Hepatocyte (in vitro differentiated cells): ENCODE data around the gene DNM3. TPM values are rescaled to one million over a fixed set of nuclear protein-coding genes. Genes with fewer than 3 reads are reported as not detected.

Source experiments
- DNase-seq: peaks from one replicate; pipeline ENCODE4 v3.0.0-alpha.2; 2016; ENCODE audit warnings: low spot score
- H2AFZ ChIP-seq: fragments of 200-600 bp; sonication (generic); 2 replicates; pipeline ENCODE4 v1.6.0; 2016; ENCODE audit warnings: antibody characterized with exemption, mild to moderate bottlenecking
- H3K27ac ChIP-seq: fragments of 200-600 bp; sonication (generic); 2 replicates; pipeline ENCODE4 v1.5.1; 2016; ENCODE audit warnings: mild to moderate bottlenecking
- H3K27me3 ChIP-seq: fragments of 200-600 bp; sonication (generic); 2 replicates; pipeline ENCODE4 v1.6.1; 2016
- H3K36me3 ChIP-seq: fragments of 200-600 bp; sonication (generic); replicated peaks from 2 replicates; pipeline ENCODE4 v1.5.1; 2016; ENCODE audit warnings: low read depth; ENCODE audit not compliant: insufficient read depth
- H3K4me1 ChIP-seq: fragments of 200-600 bp; sonication (generic); 2 replicates; pipeline ENCODE4 v1.5.1; 2016; ENCODE audit warnings: mild to moderate bottlenecking, moderate library complexity; ENCODE audit not compliant: insufficient read depth
- H3K4me2 ChIP-seq: fragments of 200-600 bp; sonication (generic); 2 replicates; pipeline ENCODE4 v1.6.0; 2016
- H3K4me3 ChIP-seq: fragments of 200-600 bp; sonication (generic); 2 replicates; pipeline ENCODE4 v1.5.1; 2016; ENCODE audit warnings: mild to moderate bottlenecking
- H3K79me2 ChIP-seq: fragments of 200-600 bp; sonication (generic); 2 replicates; pipeline ENCODE4 v1.6.0; 2017; ENCODE audit warnings: mild to moderate bottlenecking
- H3K9me2 ChIP-seq: fragments of 200-600 bp; sonication (generic); replicated peaks from 2 replicates; pipeline ENCODE4 v1.6.0; 2017; ENCODE audit warnings: mild to moderate bottlenecking; ENCODE audit not compliant: insufficient read depth
- H3K9me3 ChIP-seq: fragments of 200-600 bp; sonication (generic); 2 replicates; pipeline ENCODE4 v1.5.1; 2016; ENCODE audit warnings: low read depth, mild to moderate bottlenecking
- H4K20me1 ChIP-seq: fragments of 200-600 bp; sonication (generic); 2 replicates; pipeline ENCODE4 v1.6.0; 2016; ENCODE audit warnings: mild to moderate bottlenecking; ENCODE audit not compliant: insufficient read depth, poor library complexity, severe bottlenecking
- EZH2 ChIP-seq: fragments of 200-600 bp; sonication (generic); IDR thresholded peaks from 2 replicates; pipeline ENCODE4 v1.6.1; 2016; ENCODE audit warnings: antibody characterized with exemption, mild to moderate bottlenecking, borderline replicate concordance
- EZH2phosphoT487 ChIP-seq: fragments of 200-600 bp; sonication (generic); IDR thresholded peaks from one replicate; pipeline ENCODE4 v1.6.1; 2018; ENCODE audit warnings: antibody characterized with exemption, mild to moderate bottlenecking, low read depth, moderate library complexity; ENCODE audit not compliant: unreplicated experiment, severe bottlenecking
- WGBS: methylation state at CpG from one replicate; pipeline ENCODE4 v1.1.6; 2016; ENCODE audit warnings: low lambda C conversion rate; ENCODE audit errors: missing lambda C conversion rate; 5-methylcytosine and 5-hydroxymethylcytosine counted together
- polyA plus RNA-seq: library from polyadenylated mRNA; unstranded; fragments of >200 nt; fragmentation: Nextera tagmentation; extraction: Ambion mirVana; gene quantifications from 2 replicates; pipeline ENCODE4 v1.2.1, GENCODE V29; 2016
- total RNA-seq: library from RNA; depleted of rRNA; stranded (reverse); fragments of >200 nt; gene quantifications from 2 replicates; pipeline ENCODE4 v1.2.3, GENCODE V29; 2014
- TF ChIP-seq, protein P1 (sequence below): fragments of 200-600 bp; sonication (generic); IDR thresholded peaks from 2 replicates; pipeline ENCODE4 v1.5.1; 2016; ENCODE audit warnings: antibody characterized with exemption, mild to moderate bottlenecking; ENCODE audit not compliant: poor library complexity

Gene DNM3
- total and polyA plus RNA-seq, 2 experiments from 2014 or later: 1.5 TPM; not detected in 1

DNA sequence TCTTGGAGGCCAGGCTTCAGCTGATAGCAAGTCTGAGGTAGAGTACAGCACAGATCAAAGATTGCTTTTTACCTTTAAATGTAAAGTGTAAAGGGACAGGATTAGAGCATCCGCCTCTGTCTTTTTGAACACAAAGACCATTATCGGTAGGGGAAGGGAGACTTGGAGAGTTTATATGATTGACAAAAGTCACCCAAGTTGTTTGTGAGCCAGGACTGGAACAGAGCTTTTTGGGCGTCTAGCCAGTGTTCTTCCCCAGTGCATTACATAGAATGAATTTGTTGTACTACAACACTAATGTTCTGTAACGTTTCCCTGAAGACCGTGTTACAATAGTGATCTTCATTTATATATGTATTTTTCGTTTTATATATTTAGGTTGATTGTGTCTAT is 611.9 kb downstream of the DNM3 start:
- no peak overlapping the region for H2AFZ ChIP-seq

DNA sequence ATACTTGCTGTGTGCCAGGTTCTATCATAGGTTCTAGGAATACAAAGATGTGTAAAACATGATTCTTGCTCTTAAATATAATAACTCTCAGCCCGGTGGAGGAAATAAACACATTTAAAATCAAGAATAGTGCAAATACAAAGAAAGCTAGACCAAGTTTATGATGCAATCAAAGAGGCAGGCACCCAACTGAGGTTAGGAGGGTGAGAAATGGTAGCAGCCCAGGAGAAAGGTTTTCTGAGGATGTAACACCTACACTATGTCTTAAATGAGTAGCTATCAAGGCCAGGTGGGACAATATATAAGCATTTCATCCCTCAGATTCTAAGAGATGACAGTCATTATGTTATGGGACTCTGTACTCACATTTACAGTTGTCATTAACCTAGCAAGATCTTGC is 612.3 kb downstream of the DNM3 start:
- H3K27ac ChIP-seq: peak overlapping the region; percentile 82

More for the DNA sequence above, 611.9 kb downstream of the DNM3 start:
- H3K36me3 ChIP-seq: no peaks in the 10 kb centered on the region
- H3K9me2 ChIP-seq: no peaks in the 10 kb centered on the region
- no peaks in the 10 kb centered on the region for H3K79me2 ChIP-seq
- peak overlapping the region; percentile 82 for H3K27ac ChIP-seq
- H3K9me3 ChIP-seq: no peaks in the 10 kb centered on the region
- H3K4me3 ChIP-seq: no peak overlapping the region
- peaks cover 34% of the 10 kb centered on the region for H3K4me1 ChIP-seq
- H3K27me3 ChIP-seq: no peaks in the 10 kb centered on the region
- 76% methylated on average over 6 of the region's 6 CpGs for whole genome bisulfite sequencing
- DNase-seq: no peak
- TF ChIP-seq, protein P1, sequence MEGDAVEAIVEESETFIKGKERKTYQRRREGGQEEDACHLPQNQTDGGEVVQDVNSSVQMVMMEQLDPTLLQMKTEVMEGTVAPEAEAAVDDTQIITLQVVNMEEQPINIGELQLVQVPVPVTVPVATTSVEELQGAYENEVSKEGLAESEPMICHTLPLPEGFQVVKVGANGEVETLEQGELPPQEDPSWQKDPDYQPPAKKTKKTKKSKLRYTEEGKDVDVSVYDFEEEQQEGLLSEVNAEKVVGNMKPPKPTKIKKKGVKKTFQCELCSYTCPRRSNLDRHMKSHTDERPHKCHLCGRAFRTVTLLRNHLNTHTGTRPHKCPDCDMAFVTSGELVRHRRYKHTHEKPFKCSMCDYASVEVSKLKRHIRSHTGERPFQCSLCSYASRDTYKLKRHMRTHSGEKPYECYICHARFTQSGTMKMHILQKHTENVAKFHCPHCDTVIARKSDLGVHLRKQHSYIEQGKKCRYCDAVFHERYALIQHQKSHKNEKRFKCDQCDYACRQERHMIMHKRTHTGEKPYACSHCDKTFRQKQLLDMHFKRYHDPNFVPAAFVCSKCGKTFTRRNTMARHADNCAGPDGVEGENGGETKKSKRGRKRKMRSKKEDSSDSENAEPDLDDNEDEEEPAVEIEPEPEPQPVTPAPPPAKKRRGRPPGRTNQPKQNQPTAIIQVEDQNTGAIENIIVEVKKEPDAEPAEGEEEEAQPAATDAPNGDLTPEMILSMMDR: no peak
- TF ChIP-seq EZH2phosphoT487 (no peak), EZH2 (no peak)
- H4K20me1 ChIP-seq: no peaks in the 10 kb centered on the region
- no peak overlapping the region for H3K4me2 ChIP-seq

DNA sequence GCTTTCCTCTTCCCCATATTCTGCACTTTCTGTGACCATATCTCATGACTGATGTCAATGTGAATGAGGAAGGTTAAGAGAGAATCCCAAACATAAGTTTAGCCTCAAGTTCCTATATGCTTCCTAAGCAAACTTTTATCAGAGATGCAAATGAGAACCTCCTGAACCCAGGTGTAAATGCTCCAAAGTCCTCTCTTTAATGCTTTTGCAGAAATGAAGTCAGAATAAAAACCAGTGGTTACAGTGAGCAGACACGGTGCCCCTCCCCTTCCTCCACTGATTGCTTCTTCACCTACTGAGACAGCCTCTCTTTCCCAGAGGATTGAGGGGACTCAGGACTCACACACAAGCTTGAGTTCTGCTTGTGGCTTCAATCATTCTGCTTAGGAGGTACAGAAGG is 614.2 kb downstream of the DNM3 start:
- no peak overlapping the region for H3K27ac ChIP-seq
- H3K9me2 ChIP-seq: no peaks in the 10 kb centered on the region
- TF ChIP-seq EZH2phosphoT487: no peak
- TF ChIP-seq, protein P1: no peak
- TF ChIP-seq EZH2: no peak
- no peaks in the 10 kb centered on the region for H3K27me3 ChIP-seq
- H3K79me2 ChIP-seq: no peaks in the 10 kb centered on the region
- no peak overlapping the region for H3K4me3 ChIP-seq
- no peaks in the 10 kb centered on the region for H4K20me1 ChIP-seq
- H3K36me3 ChIP-seq: no peaks in the 10 kb centered on the region
- H3K4me1 ChIP-seq: peaks cover 26% of the 10 kb centered on the region
- no peak overlapping the region for H3K4me2 ChIP-seq
- H3K9me3 ChIP-seq: no peaks in the 10 kb centered on the region
- WGBS: 87% methylated on average over 1 of the region's 1 CpG
- H2AFZ ChIP-seq: no peak overlapping the region
- DNase-seq: no peak

More for the DNA sequence above, 612.3 kb downstream of the DNM3 start:
- no peaks in the 10 kb centered on the region for H3K79me2 ChIP-seq
- no peak overlapping the region for H2AFZ ChIP-seq
- no peaks in the 10 kb centered on the region for H4K20me1 ChIP-seq
- TF ChIP-seq EZH2 (no peak), EZH2phosphoT487 (no peak)
- TF ChIP-seq, protein P1: no peak
- no peak for DNase-seq
- H3K27me3 ChIP-seq: no peaks in the 10 kb centered on the region
- H3K4me1 ChIP-seq: peaks cover 29% of the 10 kb centered on the region
- no peaks in the 10 kb centered on the region for H3K9me3 ChIP-seq
- no peaks in the 10 kb centered on the region for H3K9me2 ChIP-seq
- H3K36me3 ChIP-seq: no peaks in the 10 kb centered on the region
- no peak overlapping the region for H3K4me3 ChIP-seq
- H3K4me2 ChIP-seq: no peak overlapping the region
- 91% methylated on average over 1 of the region's 1 CpG for WGBS

DNA sequence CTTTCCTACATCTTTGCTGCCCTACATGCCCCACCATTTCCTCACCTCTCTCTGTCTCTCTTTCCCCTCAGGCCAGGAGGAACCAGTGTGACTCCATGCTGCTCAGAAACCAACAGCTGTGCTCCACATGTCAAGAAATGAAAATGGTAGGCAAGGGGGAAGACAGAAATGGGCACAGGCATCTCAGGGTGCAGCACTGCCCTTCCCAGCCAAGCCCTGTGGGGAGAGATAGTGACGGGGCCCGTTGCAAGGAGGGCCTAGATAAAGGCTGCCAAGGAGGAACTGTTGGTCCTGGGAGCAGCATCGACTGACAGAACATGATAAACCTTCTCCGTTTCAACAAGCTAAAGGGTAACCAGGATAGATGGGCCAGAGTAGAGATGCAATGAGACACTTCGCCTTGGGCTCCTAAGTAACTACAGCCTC is 615.1 kb downstream of the DNM3 start:
- Histone ChIP-seq H4K20me1 (no peaks in the 10 kb centered on the region), H3K36me3 (no peaks in the 10 kb centered on the region), H2AFZ (no peak overlapping the region), H3K9me3 (no peaks in the 10 kb centered on the region), H3K27ac (no peak overlapping the region), H3K79me2 (no peaks in the 10 kb centered on the region), H3K4me2 (no peak overlapping the region), H3K27me3 (no peaks in the 10 kb centered on the region), H3K9me2 (no peaks in the 10 kb centered on the region), H3K4me1 (peaks cover 30% of the 10 kb centered on the region), H3K4me3 (no peak overlapping the region)
- WGBS: 93% methylated on average over 5 of the region's 5 CpGs
- no peak for DNase-seq
- TF ChIP-seq, protein P1: no peak
- TF ChIP-seq EZH2phosphoT487 (no peak), EZH2 (no peak)
